Stomach (tissue), 9 donors: Measurements from ENCODE around the gene ADRM1. TPM values are rescaled to one million over a fixed set of nuclear protein-coding genes. Genes with fewer than 3 reads are reported as not detected.

Experiments
- DNase-seq, 2 donors: peaks; one replicate each; pipeline versions ENCODE4 v3.0.0 to v3.0.0-alpha.2; 2013 to 2019
- H3K27ac ChIP-seq, 5 donors: fragments of 200-600 bp in 4 of 5; sonication (generic) in 4 of 5; one replicate each; pipeline ENCODE4 v1.5.1; 2013 to 2019; ENCODE audit warnings: mild to moderate bottlenecking in 1 of 5, moderate library complexity in 1 of 5
- H3K27me3 ChIP-seq, 3 donors: fragments of 200-600 bp; sonication (generic); one replicate each; pipeline ENCODE4 v1.5.1; 2017 to 2019; ENCODE audit warnings: mixed run types in 1 of 3
- H3K36me3 ChIP-seq, 4 donors: fragments of 200-600 bp; sonication (generic); 1 replicate in 3 of 4; 2 replicates in 1 of 4; pipeline ENCODE4 v1.5.1; 2016 to 2019
- H3K4me1 ChIP-seq, 4 donors: fragments of 200-600 bp; sonication (generic); one replicate each; pipeline ENCODE4 v1.5.1; 2016 to 2019
- H3K4me3 ChIP-seq, 4 donors: fragments of 200-600 bp; sonication (generic) in 3 of 4; one replicate each; pipeline ENCODE4 v1.5.1; 2016 to 2019; ENCODE audit warnings: mild to moderate bottlenecking in 1 of 4
- H3K9me3 ChIP-seq, 4 donors: fragments of 200-600 bp; sonication (generic); one replicate each; pipeline ENCODE4 v1.5.1; 2016 to 2019
- EP300 ChIP-seq: sonication (generic); formaldehyde crosslinking; IDR thresholded peaks from one replicate; pipeline ENCODE4 v1.6.1; 2017; ENCODE audit warnings: antibody characterized with exemption
- POLR2A ChIP-seq, 4 donors: fragments of 450-650 bp; IDR thresholded peaks; one replicate each; pipeline ENCODE4 v1.6.1; 2016; ENCODE audit warnings: antibody characterized with exemption in 4 of 4, control low read depth in 2 of 4, mild to moderate bottlenecking in 1 of 4, moderate library complexity in 1 of 4
- POLR2AphosphoS5 ChIP-seq, 3 donors: sonication (generic); formaldehyde crosslinking; IDR thresholded peaks; one replicate each; pipeline ENCODE4 v1.6.1; 2016; ENCODE audit warnings: antibody characterized with exemption in 3 of 3
- WGBS, 5 donors: extraction: QIAGEN DNeasy Blood & Tissue Kit in 3 of 5; methylation state at CpG; one replicate each; pipeline versions ENCODE4 v1.1.5 to v1.1.7; 2013 to 2018; 5-methylcytosine and 5-hydroxymethylcytosine counted together
- intact Hi-C: fragments of 100-400 bp; cut with DNase I; formaldehyde crosslinking; loops from one replicate; pipeline ENCODE4 v1.15.1; 2023; ENCODE audit warnings: low total_unique reads
- polyA plus RNA-seq, 3 donors: library from polyadenylated mRNA; stranded (reverse); fragments of 200-250 nt; gene quantifications; one replicate each; pipeline ENCODE4 v1.2.3, GENCODE V29; 2013
- total RNA-seq, 5 donors: library from RNA; depleted of rRNA; stranded (reverse); fragments of >200 nt; gene quantifications; one replicate each; pipeline versions ENCODE4 v1.1.0 to v1.2.3, GENCODE V29; 2014 to 2016
- TF ChIP-seq, protein P1 (sequence below), 7 experiments: fragments of 450-650 bp in 4 of 7; fragments of 200-600 bp in 3 of 7; sonication (generic) in 3 of 7; IDR thresholded peaks; one replicate each; pipeline ENCODE4 v1.5.1; 2016 to 2019; ENCODE audit warnings: antibody characterized with exemption in 7 of 7, control low read depth in 2 of 7, mild to moderate bottlenecking in 1 of 7
- donor health status: healthy with polysubstance abuse.
- donor health status: Bipolar disorder and iron deficiency.
- donor health status: healthy.

ADRM1 gene
- total and polyA plus RNA-seq, 8 donors = 42.0 to 130 (median 83.7) TPM

DNA sequence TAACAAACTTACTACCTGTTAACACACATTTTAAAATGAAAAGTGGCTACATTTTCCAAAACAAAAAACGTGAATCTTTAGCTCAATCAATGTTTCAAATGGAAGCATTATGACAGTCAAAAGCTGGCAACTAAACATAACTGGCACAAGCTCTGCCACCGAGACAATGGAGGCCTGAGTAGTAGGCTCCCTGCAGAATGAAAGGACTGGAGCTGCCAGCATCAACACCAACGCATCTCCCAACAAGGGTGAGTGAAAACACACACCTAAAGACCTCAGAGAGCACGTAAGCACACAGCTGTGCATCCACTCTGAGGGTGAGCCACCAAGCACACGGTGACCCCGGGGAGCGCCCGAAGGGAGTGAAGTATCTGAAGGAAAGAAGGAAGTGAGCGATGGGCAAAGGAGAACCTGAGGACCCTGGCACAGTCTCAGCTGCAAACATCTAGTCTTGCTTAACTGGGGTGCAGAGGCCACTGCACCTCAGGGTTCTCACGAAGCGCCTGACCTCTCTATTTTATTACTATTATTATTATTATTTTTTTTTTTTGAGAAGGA is 1.6 kb upstream of the ADRM1 start:
- 83 to 89% (median 86%) methylated on average over 11 of the region's 11 CpGs for WGBS, 5 donors
- H3K4me1 ChIP-seq = peaks cover 26 to 41% (median 34%) of the 10 kb centered on the region in 4 donors
- no peak for TF ChIP-seq POLR2AphosphoS5 (IDR thresholded peaks at IDR 0.05)
- no peak for DNase-seq
- H3K9me3 ChIP-seq = no peaks in the 10 kb centered on the region
- H3K27ac ChIP-seq = peak overlapping the region in 4 of 5 donors; percentile 97 to 99 (median 98)
- peaks cover 16 to 51% (median 48%) of the 10 kb centered on the region in 4 donors for H3K36me3 ChIP-seq
- no peak overlapping the region for H3K4me3 ChIP-seq
- intact Hi-C loops = loop anchor here (5.0 kb wide), 1 partner anchor 81 kb away; no protein-coding TSS in a partner anchor
- H3K27me3 ChIP-seq = no peaks in the 10 kb centered on the region

GRCh38 chr20:62301773-62302340 is 940 bp upstream of the ADRM1 start:
- Histone ChIP-seq H3K4me3 (peak overlapping the region; percentile 78 to 92 (median 82)), H3K27me3 (no peaks in the 10 kb centered on the region), H3K27ac (peak overlapping the region; percentile 96 to 99 (median 97)), H3K36me3 (peaks cover 17 to 51% (median 48%) of the 10 kb centered on the region in 4 donors), H3K9me3 (no peaks in the 10 kb centered on the region), H3K4me1 (peaks cover 26 to 47% (median 37%) of the 10 kb centered on the region in 4 donors)
- intact Hi-C loops = loop anchor here (5.0 kb wide), 1 partner anchor 80 kb away; no protein-coding TSS in a partner anchor
- DNase-seq = peak; percentile 93 to 96
- no peak for TF ChIP-seq EP300
- TF ChIP-seq POLR2AphosphoS5 (IDR thresholded peaks at IDR 0.05) = peak; percentile 31 to 90 (median 79)
- TF ChIP-seq, protein P1, sequence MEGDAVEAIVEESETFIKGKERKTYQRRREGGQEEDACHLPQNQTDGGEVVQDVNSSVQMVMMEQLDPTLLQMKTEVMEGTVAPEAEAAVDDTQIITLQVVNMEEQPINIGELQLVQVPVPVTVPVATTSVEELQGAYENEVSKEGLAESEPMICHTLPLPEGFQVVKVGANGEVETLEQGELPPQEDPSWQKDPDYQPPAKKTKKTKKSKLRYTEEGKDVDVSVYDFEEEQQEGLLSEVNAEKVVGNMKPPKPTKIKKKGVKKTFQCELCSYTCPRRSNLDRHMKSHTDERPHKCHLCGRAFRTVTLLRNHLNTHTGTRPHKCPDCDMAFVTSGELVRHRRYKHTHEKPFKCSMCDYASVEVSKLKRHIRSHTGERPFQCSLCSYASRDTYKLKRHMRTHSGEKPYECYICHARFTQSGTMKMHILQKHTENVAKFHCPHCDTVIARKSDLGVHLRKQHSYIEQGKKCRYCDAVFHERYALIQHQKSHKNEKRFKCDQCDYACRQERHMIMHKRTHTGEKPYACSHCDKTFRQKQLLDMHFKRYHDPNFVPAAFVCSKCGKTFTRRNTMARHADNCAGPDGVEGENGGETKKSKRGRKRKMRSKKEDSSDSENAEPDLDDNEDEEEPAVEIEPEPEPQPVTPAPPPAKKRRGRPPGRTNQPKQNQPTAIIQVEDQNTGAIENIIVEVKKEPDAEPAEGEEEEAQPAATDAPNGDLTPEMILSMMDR (IDR thresholded peaks at IDR 0.05) = peak in 5 of 7 experiments; percentile 71 to 87 (median 80)
- WGBS, 5 donors = 1 to 4% (median 3%) methylated on average over 21 to 24 of the region's 24 CpGs

- WGBS, 5 donors = 0% methylated on average over 2 to 39 of the region's 39 CpGs
- Histone ChIP-seq H3K4me1 (peaks cover 26 to 58% (median 40%) of the 10 kb centered on the region in 4 donors), H3K27ac (peak overlapping the region; percentile 67 to 99 (median 97)), H3K9me3 (no peaks in the 10 kb centered on the region), H3K36me3 (peaks cover 28 to 51% (median 49%) of the 10 kb centered on the region in 4 donors), H3K27me3 (no peaks in the 10 kb centered on the region), H3K4me3 (peak overlapping the region; percentile 78 to 92 (median 82))
- no peak for DNase-seq
- intact Hi-C loops = loop anchor here (5.0 kb wide), 1 partner anchor 79 kb away; no protein-coding TSS in a partner anchor
- TF ChIP-seq EP300 = no peak
- no peak for TF ChIP-seq POLR2AphosphoS5 (IDR thresholded peaks at IDR 0.05)
- no peak for TF ChIP-seq POLR2A (IDR thresholded peaks at IDR 0.05)
- TF ChIP-seq, protein P1 (IDR thresholded peaks at IDR 0.05) = no peak
Measured at GRCh38 chr20:62303062-62303339, 204 bp downstream of the ADRM1 start.

DNA sequence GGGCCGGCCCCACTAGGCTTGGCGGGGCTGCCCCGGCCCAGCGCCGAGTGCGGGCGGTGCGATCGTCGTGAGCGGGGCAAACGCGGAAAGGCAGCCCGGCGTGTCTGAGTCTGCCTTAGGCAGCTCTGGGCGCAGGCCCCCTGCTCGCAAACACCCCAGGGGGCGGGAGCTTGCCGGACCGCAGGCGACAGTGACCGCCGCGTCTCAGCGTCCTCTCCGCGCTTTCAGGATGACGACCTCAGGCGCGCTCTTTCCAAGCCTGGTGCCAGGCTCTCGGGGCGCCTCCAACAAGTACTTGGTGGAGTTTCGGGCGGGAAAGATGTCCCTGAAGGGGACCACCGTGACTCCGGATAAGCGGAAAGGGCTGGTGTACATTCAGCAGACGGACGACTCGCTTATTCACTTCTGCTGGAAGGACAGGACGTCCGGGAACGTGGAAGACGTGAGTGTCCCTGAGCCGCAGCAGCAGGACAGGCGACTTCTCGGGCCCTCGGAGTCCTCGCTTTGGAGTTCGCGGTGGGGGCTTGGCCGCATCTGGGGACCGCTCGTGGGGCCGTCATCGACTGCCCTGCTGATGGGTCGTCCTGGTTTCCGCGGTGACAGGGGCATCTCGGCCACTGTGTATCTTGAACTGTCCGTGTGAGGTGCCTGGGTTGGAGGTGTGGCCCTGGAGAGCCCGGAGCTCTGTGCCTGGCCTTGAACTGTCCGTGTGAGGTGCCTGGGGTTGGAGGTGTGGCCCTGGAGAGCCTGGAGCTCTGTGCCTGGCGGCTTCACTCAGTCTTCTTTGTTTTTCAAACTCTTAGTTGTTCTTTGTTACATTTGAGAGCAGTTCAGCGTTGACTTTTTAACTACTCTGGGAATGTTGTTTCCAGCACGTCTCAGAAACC is 786 bp downstream of the ADRM1 start:
- Histone ChIP-seq H3K9me3 (no peaks in the 10 kb centered on the region), H3K36me3 (peaks cover 34 to 51% (median 49%) of the 10 kb centered on the region in 4 donors), H3K4me1 (peaks cover 26 to 60% (median 40%) of the 10 kb centered on the region in 4 donors), H3K27me3 (no peaks in the 10 kb centered on the region), H3K4me3 (peak overlapping the region; percentile 78 to 92 (median 82)), H3K27ac (peak overlapping the region; percentile 67 to 99 (median 97))
- TF ChIP-seq POLR2AphosphoS5 (IDR thresholded peaks at IDR 0.05) = peak in 1 of 3 donors; percentile 1
- TF ChIP-seq, protein P1 (IDR thresholded peaks at IDR 0.05) = no peak
- peak in 1 of 2 donors; percentile 56 for DNase-seq
- intact Hi-C loops = loop anchor here (5.0 kb wide), 1 partner anchor 79 kb away; no protein-coding TSS in a partner anchor
- WGBS, 5 donors = 1 to 5% (median 2%) methylated on average over 23 to 66 of the region's 66 CpGs
